Neural crest cell (in vitro differentiated cells): ENCODE measurements around the gene DUSP18. TPM values are rescaled to one million over a fixed set of nuclear protein-coding genes. Genes with fewer than 3 reads are reported as not detected.

Experiments
- DNase-seq: peaks from one replicate; pipeline ENCODE4 v3.0.0; 2021; ENCODE audit warnings: low read depth, mixed read lengths, low spot score
- H3K27ac Mint-ChIP-seq: one replicate; pipeline ENCODE4 v1.8.0; 2021; ENCODE audit warnings: mild to moderate bottlenecking, mixed read lengths; ENCODE audit not compliant: unreplicated experiment
- H3K27me3 Mint-ChIP-seq: 2 replicates; pipeline ENCODE4 v1.8.0; 2021; ENCODE audit warnings: low read depth, mild to moderate bottlenecking, mixed read lengths
- H3K36me3 Mint-ChIP-seq: 2 replicates; pipeline ENCODE4 v1.8.0; 2021; ENCODE audit warnings: low read depth, mild to moderate bottlenecking, mixed read lengths
- H3K4me1 Mint-ChIP-seq: 2 replicates; pipeline ENCODE4 v1.8.0; 2021; ENCODE audit warnings: mixed read lengths
- H3K4me3 Mint-ChIP-seq: one replicate; pipeline ENCODE4 v1.8.0; 2021; ENCODE audit warnings: mild to moderate bottlenecking, mixed read lengths
- H3K9me3 Mint-ChIP-seq: 2 replicates; pipeline ENCODE4 v1.8.0; 2021; ENCODE audit warnings: mixed read lengths
- CTCF ChIP-seq: fragments of 200-600 bp; sonication (generic); conservative IDR thresholded peaks from 2 replicates; pipeline ENCODE4 v1.5.0; 2021; ENCODE audit warnings: antibody characterized with exemption, mild to moderate bottlenecking
- total RNA-seq: library from RNA; stranded (reverse); gene quantifications from 2 replicates; pipeline ENCODE4 v1.2.1, GENCODE V29; 2021

The DUSP18 gene
- total RNA-seq, 1 donor from 2014 or later, result 8.1 TPM

- Mint-ChIP-seq H3K4me3 (peak overlapping the region; percentile 86), H3K36me3 (no peaks in the 10 kb centered on the region), H3K27ac (no peak overlapping the region), H3K27me3 (peaks cover 22% of the 10 kb centered on the region), H3K9me3 (no peaks in the 10 kb centered on the region), H3K4me1 (peaks cover 21% of the 10 kb centered on the region)
- no peak for DNase-seq
- TF ChIP-seq CTCF, result no peak
Observed at GRCh38 chr22:30695351-30695851, 27.7 kb upstream of the DUSP18 start.

GRCh38 chr22:30694640-30695350 lies 27.1 kb upstream of the DUSP18 start, which contains the start of gene OSBP2:
Gene OSBP2 (plus strand): TSS chr22:30694874. CDS start chr22:30694910, 36 bp downstream.
- peaks cover 21% of the 10 kb centered on the region for H3K4me1 Mint-ChIP-seq
- peak; percentile 48 for DNase-seq
- peak within 1 kb of the TSS; percentile 90 for H3K27ac Mint-ChIP-seq
- H3K27me3 Mint-ChIP-seq, result peaks cover 22% of the 10 kb centered on the region
- no peak for TF ChIP-seq CTCF
- H3K36me3 Mint-ChIP-seq, result no peaks in the 10 kb centered on the region
- peak within 1 kb of the TSS; percentile 93 for H3K4me3 Mint-ChIP-seq
- no peaks in the 10 kb centered on the region for H3K9me3 Mint-ChIP-seq

GRCh38 chr22:30694171-30694639 lies 26.5 kb upstream of the DUSP18 start:
- Mint-ChIP-seq H3K4me3 (peak overlapping the region; percentile 93), H3K36me3 (no peaks in the 10 kb centered on the region), H3K9me3 (no peaks in the 10 kb centered on the region), H3K27me3 (peaks cover 22% of the 10 kb centered on the region), H3K4me1 (peaks cover 21% of the 10 kb centered on the region), H3K27ac (peak overlapping the region; percentile 90)
- no peak for TF ChIP-seq CTCF
- peak; percentile 20 for DNase-seq

GRCh38 chr22:30691204-30691603 lies 23.5 kb upstream of the DUSP18 start:
- no peak for DNase-seq
- no peaks in the 10 kb centered on the region for H3K9me3 Mint-ChIP-seq
- no peaks in the 10 kb centered on the region for H3K36me3 Mint-ChIP-seq
- peaks cover 21% of the 10 kb centered on the region for H3K4me1 Mint-ChIP-seq
- no peak overlapping the region for H3K27ac Mint-ChIP-seq
- H3K27me3 Mint-ChIP-seq, result peaks cover 15% of the 10 kb centered on the region
- no peak for TF ChIP-seq CTCF
- H3K4me3 Mint-ChIP-seq, result no peak overlapping the region

GRCh38 chr22:30689622-30690021 lies 21.9 kb upstream of the DUSP18 start:
- H3K4me3 Mint-ChIP-seq, result no peak overlapping the region
- DNase-seq, result no peak
- no peak overlapping the region for H3K27ac Mint-ChIP-seq
- H3K9me3 Mint-ChIP-seq, result no peaks in the 10 kb centered on the region
- H3K36me3 Mint-ChIP-seq, result no peaks in the 10 kb centered on the region
- peaks cover 11% of the 10 kb centered on the region for H3K4me1 Mint-ChIP-seq
- peaks cover 9% of the 10 kb centered on the region for H3K27me3 Mint-ChIP-seq
- no peak for TF ChIP-seq CTCF
